Measurements from ENCODE around the gene ZFHX3. TPM values are rescaled to one million over a fixed set of nuclear protein-coding genes. Genes with fewer than 3 reads are reported as not detected.

Gene ZFHX3
- total RNA-seq, 1 donor from 2014 or later: 34.8 TPM

GRCh38 chr16:73049511-73049910, 1.6 kb upstream of the ZFHX3 start:
- intact Hi-C loops (cut with DNase I): loop anchor here (2.0 to 10.0 kb wide), 3 partner anchors 111 to 545 kb away; no protein-coding TSS in a partner anchor
- no peak for DNase-seq (ENCODE audit: low spot score in 2 of 2)
- TF ChIP-seq CTCF (IDR thresholded peaks at IDR 0.05): no peak
- H3K9me3 ChIP-seq: no peaks in the 10 kb centered on the region
- no peaks in the 10 kb centered on the region for H3K27me3 ChIP-seq
- H3K36me3 ChIP-seq: no peaks in the 10 kb centered on the region
- H3K4me1 ChIP-seq: peaks cover 15 to 67% of the 10 kb centered on the region in 2 donors
- H3K4me3 ChIP-seq: peak overlapping the region; percentile 88 to 89
- peak overlapping the region; percentile 98 to 99 for H3K27ac ChIP-seq

DNA sequence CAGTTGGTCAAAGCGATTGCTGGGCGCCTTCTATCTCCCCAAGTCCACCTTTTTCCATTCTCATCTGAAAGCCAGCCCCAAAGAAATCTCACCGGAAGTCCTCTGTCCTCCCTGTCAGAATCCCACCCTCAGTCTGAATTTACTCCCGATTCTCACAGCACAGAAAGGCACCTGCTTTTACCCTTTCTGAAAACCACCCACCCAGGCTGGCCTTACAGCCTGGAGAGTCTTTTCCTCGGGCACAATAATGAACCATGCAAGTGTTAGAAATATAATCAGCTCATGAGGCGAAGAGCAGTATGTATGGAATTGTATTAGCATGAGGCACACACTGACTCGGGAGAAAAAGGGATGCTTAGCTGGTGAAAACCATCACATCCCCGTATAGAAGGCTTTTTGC, 1.2 kb upstream of the ZFHX3 start:
- intact Hi-C loops (cut with DNase I): loop anchor here (2.0 to 10.0 kb wide), 3 partner anchors 110 to 544 kb away; no protein-coding TSS in a partner anchor
- Histone ChIP-seq H3K9me3 (no peaks in the 10 kb centered on the region), H3K36me3 (no peaks in the 10 kb centered on the region), H3K27ac (peak overlapping the region; percentile 98 to 99), H3K4me1 (peaks cover 14 to 68% of the 10 kb centered on the region in 2 donors), H3K4me3 (peak overlapping the region; percentile 88 to 89), H3K27me3 (no peaks in the 10 kb centered on the region)
- no peak for TF ChIP-seq CTCF (IDR thresholded peaks at IDR 0.05)
- no peak for DNase-seq (ENCODE audit: low spot score in 2 of 2)

- peak in 1 of 3 experiments; percentile 4 for TF ChIP-seq CTCF (IDR thresholded peaks at IDR 0.05)
- peaks cover 11 to 68% of the 10 kb centered on the region in 2 donors for H3K4me1 ChIP-seq
- H3K9me3 ChIP-seq: no peaks in the 10 kb centered on the region
- peak in 1 of 2 donors; percentile 87 for DNase-seq (ENCODE audit: low spot score in 2 of 2)
- intact Hi-C loops (cut with DNase I): loop anchor here (2.0 to 10.0 kb wide), 3 partner anchors 110 to 544 kb away; no protein-coding TSS in a partner anchor
- H3K4me3 ChIP-seq: peak overlapping the region; percentile 88 to 89
- no peaks in the 10 kb centered on the region for H3K27me3 ChIP-seq
- no peaks in the 10 kb centered on the region for H3K36me3 ChIP-seq
- H3K27ac ChIP-seq: peak overlapping the region; percentile 98 to 99
Measured at GRCh38 chr16:73048292-73049080, 558 bp upstream of the ZFHX3 start.

- no peak for TF ChIP-seq CTCF (IDR thresholded peaks at IDR 0.05)
- Histone ChIP-seq H3K27me3 (no peaks in the 10 kb centered on the region), H3K9me3 (no peaks in the 10 kb centered on the region), H3K36me3 (no peaks in the 10 kb centered on the region), H3K4me1 (peaks cover 11 to 73% of the 10 kb centered on the region in 2 donors), H3K4me3 (peak overlapping the region; percentile 88 to 89), H3K27ac (peak overlapping the region; percentile 98 to 99)
- no peak for DNase-seq (ENCODE audit: low spot score in 2 of 2)
- intact Hi-C loops (cut with DNase I): loop anchor here (2.0 to 10.0 kb wide), 3 partner anchors 56 to 542 kb away; no protein-coding TSS in a partner anchor
Measured at GRCh38 chr16:73047221-73047535, 750 bp downstream of the ZFHX3 start.

DNA sequence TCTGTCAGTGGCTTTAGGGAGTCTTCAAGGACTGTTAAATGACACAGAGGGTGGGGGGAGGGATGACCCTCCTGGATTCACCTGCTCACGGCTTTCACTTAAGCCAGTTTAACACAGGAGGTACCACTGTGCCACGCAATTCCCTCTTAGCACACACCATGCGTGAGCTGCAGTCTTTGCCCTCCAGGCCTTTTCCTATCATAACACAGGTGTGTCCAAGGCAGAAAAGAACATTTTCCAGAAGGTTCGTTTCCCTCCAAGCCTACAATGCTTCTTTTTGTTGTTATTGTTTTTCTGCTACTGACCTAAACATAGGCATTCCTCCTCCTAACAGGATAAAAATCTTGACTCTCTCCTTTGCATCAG, 1.1 kb downstream of the ZFHX3 start:
- Histone ChIP-seq H3K36me3 (no peaks in the 10 kb centered on the region), H3K4me3 (peak overlapping the region; percentile 88 to 89), H3K9me3 (no peaks in the 10 kb centered on the region), H3K27me3 (no peaks in the 10 kb centered on the region), H3K27ac (peak overlapping the region; percentile 98 to 99), H3K4me1 (peaks cover 11 to 74% of the 10 kb centered on the region in 2 donors)
- intact Hi-C loops (cut with DNase I): loop anchor here (2.0 to 10.0 kb wide), 3 partner anchors 56 to 542 kb away; no protein-coding TSS in a partner anchor
- no peak for DNase-seq (ENCODE audit: low spot score in 2 of 2)
- no peak for TF ChIP-seq CTCF (IDR thresholded peaks at IDR 0.05)
